RCC 7860 (cell line): ENCODE results near the gene HIVEP3.

ENCODE experiments used
- DNase-seq: peaks from one replicate; pipeline ENCODE4 v3.0.0-alpha.2; 2015; ENCODE audit warnings: low spot score
- FAIRE-seq: peaks from 2 replicates; lab custom pipeline; 2012; peaks lifted over from hg19 to GRCh38; lab: Jason Lieb, UNC

HIVEP3 gene

GRCh38 chr1:41766546-41766945 lies 152.2 kb downstream of the HIVEP3 start:
- no peak for DNase-seq
- FAIRE-seq = no peak

GRCh38 chr1:41766041-41766440 lies 152.7 kb downstream of the HIVEP3 start:
- DNase-seq = no peak
- FAIRE-seq = no peak

GRCh38 chr1:41765152-41765551 lies 153.6 kb downstream of the HIVEP3 start:
- FAIRE-seq = no peak
- no peak for DNase-seq

- FAIRE-seq (no peak), DNase-seq (no peak)
Measured at GRCh38 chr1:41764656-41765055, 154.1 kb downstream of the HIVEP3 start.

- no peak for DNase-seq
- FAIRE-seq = no peak
Measured at GRCh38 chr1:41762777-41763176, 155.9 kb downstream of the HIVEP3 start.

- DNase-seq (no peak), FAIRE-seq (no peak)
Measured at GRCh38 chr1:41762251-41762650, 156.5 kb downstream of the HIVEP3 start.

- no peak for FAIRE-seq
Measured at GRCh38 chr1:41758904-41759548, 159.7 kb downstream of the HIVEP3 start.

GRCh38 chr1:41758500-41758899 lies 160.2 kb downstream of the HIVEP3 start:
- DNase-seq = no peak
- FAIRE-seq = no peak

More at GRCh38 chr1:41758904-41759548, 159.7 kb downstream of the HIVEP3 start:
- DNase-seq = peak; percentile 10

GRCh38 chr1:41754540-41754939 lies 164.2 kb downstream of the HIVEP3 start:
- FAIRE-seq = no peak

GRCh38 chr1:41752514-41753170 lies 166.1 kb downstream of the HIVEP3 start:
- FAIRE-seq (no peak), DNase-seq (no peak)

More at GRCh38 chr1:41754540-41754939, 164.2 kb downstream of the HIVEP3 start:
- no peak for DNase-seq

- DNase-seq (peak; percentile 88), FAIRE-seq (peak; percentile 89)
Measured at GRCh38 chr1:41751804-41752513, 166.8 kb downstream of the HIVEP3 start.

- DNase-seq (no peak), FAIRE-seq (no peak)
Measured at GRCh38 chr1:41749991-41750745, 168.6 kb downstream of the HIVEP3 start.

- DNase-seq = no peak
- FAIRE-seq = no peak
Measured at GRCh38 chr1:41745022-41745421, 173.7 kb downstream of the HIVEP3 start.

GRCh38 chr1:41743366-41743765 lies 175.4 kb downstream of the HIVEP3 start:
- DNase-seq (peak; percentile 76), FAIRE-seq (no peak)

GRCh38 chr1:41742219-41742618 lies 176.5 kb downstream of the HIVEP3 start:
- FAIRE-seq = peak; percentile 92
- peak; percentile 84 for DNase-seq

- DNase-seq = no peak
- FAIRE-seq = no peak
Measured at GRCh38 chr1:41741244-41741643, 177.5 kb downstream of the HIVEP3 start.

GRCh38 chr1:41740630-41741239 lies 178.0 kb downstream of the HIVEP3 start:
- no peak for DNase-seq
- no peak for FAIRE-seq

GRCh38 chr1:41740058-41740457 lies 178.7 kb downstream of the HIVEP3 start:
- DNase-seq (no peak), FAIRE-seq (no peak)

- no peak for FAIRE-seq
Measured at GRCh38 chr1:41739061-41739955, 179.4 kb downstream of the HIVEP3 start.

GRCh38 chr1:41738475-41738874 lies 180.2 kb downstream of the HIVEP3 start:
- DNase-seq (peak; percentile 45), FAIRE-seq (no peak)

More at GRCh38 chr1:41739061-41739955, 179.4 kb downstream of the HIVEP3 start:
- peak; percentile 75 for DNase-seq
